ENCODE results near the gene LPP.

LPP gene

DNA sequence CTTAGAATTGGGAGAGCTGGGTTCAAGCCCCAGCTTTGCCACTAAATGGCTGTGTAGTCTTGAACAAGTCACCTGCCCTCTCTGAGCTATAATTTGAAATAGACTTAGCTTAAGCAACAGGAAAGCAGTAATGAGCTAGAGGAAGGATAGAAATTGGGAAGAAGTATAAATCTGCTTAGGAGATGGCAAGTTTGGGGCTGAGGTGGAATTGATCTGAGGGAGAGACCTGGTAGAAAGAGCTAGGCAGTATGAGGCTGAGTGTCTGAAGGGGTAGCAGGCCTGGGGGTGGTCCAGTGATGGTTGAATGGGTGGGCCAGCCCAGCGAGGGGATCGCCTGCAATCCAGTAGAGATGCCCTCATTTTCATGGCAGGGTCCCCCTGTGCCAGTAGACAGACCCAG, 22.9 kb downstream of the LPP start:
- no peak for DNase-seq (ENCODE audit: low read depth in 1 of 2, low spot score in 1 of 2)
- Histone ChIP-seq H3K27me3 (ENCODE audit: insufficient read depth, poor library complexity, severe bottlenecking) (no peaks in the 10 kb centered on the region), H3K4me3 (replicated peaks; ENCODE audit: insufficient read depth, low read length) (no peak overlapping the region), H3K27ac (replicated peaks) (no peak overlapping the region)
- TF ChIP-seq, protein P1, sequence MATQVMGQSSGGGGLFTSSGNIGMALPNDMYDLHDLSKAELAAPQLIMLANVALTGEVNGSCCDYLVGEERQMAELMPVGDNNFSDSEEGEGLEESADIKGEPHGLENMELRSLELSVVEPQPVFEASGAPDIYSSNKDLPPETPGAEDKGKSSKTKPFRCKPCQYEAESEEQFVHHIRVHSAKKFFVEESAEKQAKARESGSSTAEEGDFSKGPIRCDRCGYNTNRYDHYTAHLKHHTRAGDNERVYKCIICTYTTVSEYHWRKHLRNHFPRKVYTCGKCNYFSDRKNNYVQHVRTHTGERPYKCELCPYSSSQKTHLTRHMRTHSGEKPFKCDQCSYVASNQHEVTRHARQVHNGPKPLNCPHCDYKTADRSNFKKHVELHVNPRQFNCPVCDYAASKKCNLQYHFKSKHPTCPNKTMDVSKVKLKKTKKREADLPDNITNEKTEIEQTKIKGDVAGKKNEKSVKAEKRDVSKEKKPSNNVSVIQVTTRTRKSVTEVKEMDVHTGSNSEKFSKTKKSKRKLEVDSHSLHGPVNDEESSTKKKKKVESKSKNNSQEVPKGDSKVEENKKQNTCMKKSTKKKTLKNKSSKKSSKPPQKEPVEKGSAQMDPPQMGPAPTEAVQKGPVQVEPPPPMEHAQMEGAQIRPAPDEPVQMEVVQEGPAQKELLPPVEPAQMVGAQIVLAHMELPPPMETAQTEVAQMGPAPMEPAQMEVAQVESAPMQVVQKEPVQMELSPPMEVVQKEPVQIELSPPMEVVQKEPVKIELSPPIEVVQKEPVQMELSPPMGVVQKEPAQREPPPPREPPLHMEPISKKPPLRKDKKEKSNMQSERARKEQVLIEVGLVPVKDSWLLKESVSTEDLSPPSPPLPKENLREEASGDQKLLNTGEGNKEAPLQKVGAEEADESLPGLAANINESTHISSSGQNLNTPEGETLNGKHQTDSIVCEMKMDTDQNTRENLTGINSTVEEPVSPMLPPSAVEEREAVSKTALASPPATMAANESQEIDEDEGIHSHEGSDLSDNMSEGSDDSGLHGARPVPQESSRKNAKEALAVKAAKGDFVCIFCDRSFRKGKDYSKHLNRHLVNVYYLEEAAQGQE (IDR thresholded peaks at IDR 0.05; ENCODE audit: insufficient replicate concordance, low read depth) = no peak
- TF ChIP-seq POLR2AphosphoS5 (IDR thresholded peaks at IDR 0.05; ENCODE audit: low read depth) (no peak), CTCF (IDR thresholded peaks at IDR 0.05; ENCODE audit: insufficient read depth, low read length) (no peak)

DNA sequence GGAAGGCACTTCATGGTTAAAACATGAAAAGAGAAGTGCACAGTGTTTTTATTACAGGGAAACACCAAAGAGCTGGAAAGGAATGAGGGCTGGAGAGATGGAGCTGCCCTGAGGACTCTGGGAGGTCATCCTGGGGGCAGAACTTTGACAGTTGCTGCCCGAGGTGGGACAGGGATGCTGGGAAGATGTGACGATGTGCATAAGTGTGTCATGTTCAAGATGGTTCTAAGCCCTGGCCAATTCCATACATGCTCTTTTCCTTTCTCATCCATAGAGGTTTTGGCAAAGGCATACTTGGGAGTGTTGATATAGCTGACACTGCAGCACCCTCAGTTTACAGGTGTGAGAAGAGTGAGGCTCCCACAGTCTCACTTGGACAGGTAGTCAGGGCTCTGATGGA, 23.8 kb downstream of the LPP start:
- Histone ChIP-seq H3K27me3 (ENCODE audit: insufficient read depth, poor library complexity, severe bottlenecking) (no peaks in the 10 kb centered on the region), H3K27ac (replicated peaks) (no peak overlapping the region), H3K4me3 (replicated peaks; ENCODE audit: insufficient read depth, low read length) (no peak overlapping the region)
- TF ChIP-seq GABPA (IDR thresholded peaks at IDR 0.05; ENCODE audit: low read depth) (no peak), CTCF (IDR thresholded peaks at IDR 0.05; ENCODE audit: insufficient read depth, low read length) (no peak), SPI1 (IDR thresholded peaks at IDR 0.05; ENCODE audit: borderline replicate concordance, low read depth) (no peak), POLR2AphosphoS5 (IDR thresholded peaks at IDR 0.05; ENCODE audit: low read depth) (no peak)
- TF ChIP-seq, protein P1 (IDR thresholded peaks at IDR 0.05; ENCODE audit: insufficient replicate concordance, low read depth) = no peak
- DNase-seq (ENCODE audit: low read depth in 1 of 2, low spot score in 1 of 2) = no peak

- no peak for DNase-seq (ENCODE audit: low read depth in 1 of 2, low spot score in 1 of 2)
- Histone ChIP-seq H3K4me3 (replicated peaks; ENCODE audit: insufficient read depth, low read length) (no peak overlapping the region), H3K27ac (replicated peaks) (no peak overlapping the region), H3K27me3 (ENCODE audit: insufficient read depth, poor library complexity, severe bottlenecking) (no peaks in the 10 kb centered on the region)
- TF ChIP-seq GABPA (IDR thresholded peaks at IDR 0.05; ENCODE audit: low read depth) (no peak), CTCF (IDR thresholded peaks at IDR 0.05; ENCODE audit: insufficient read depth, low read length) (no peak), POLR2AphosphoS5 (IDR thresholded peaks at IDR 0.05; ENCODE audit: low read depth) (no peak), SPI1 (IDR thresholded peaks at IDR 0.05; ENCODE audit: borderline replicate concordance, low read depth) (no peak)
- TF ChIP-seq, protein P1 (IDR thresholded peaks at IDR 0.05; ENCODE audit: insufficient replicate concordance, low read depth) = no peak
These were observed 24.5 kb downstream of the LPP start for GRCh38 chr3:188178293-188178936.
